K562 (cell line): ENCODE results near the gene CD274. TPM values are rescaled to one million over a fixed set of nuclear protein-coding genes. Genes with fewer than 3 reads are reported as not detected.

Experiments
- ATAC-seq: fragments of 200-7000 bp; cut with Tn5 transposase; 3 replicates; pipeline ENCODE4 v1.9.1; 2020; ENCODE audit warnings: moderate library complexity
- BruUV-seq: library from RNA; stranded (reverse); fragments of 400-500 nt; replicated peaks from 2 replicates; lab custom pipeline; 2021; lab: Mats Ljungman, UMichigan
- CTCF ChIA-PET: fragments of 300-600 bp; formaldehyde crosslinking; extraction: SDS; loops from one replicate; lab custom pipeline; 2021; ENCODE audit warnings: low intra/inter-chr PET ratio; lab: Yijun Ruan, JAX
- POLR2A ChIA-PET: fragments of 300-600, 350-650 bp; sonication (Branson Sonifier 250); formaldehyde crosslinking; extraction: SDS; loops from one replicate; lab custom pipeline; 2021; ENCODE audit warnings: antibody characterized with exemption, inconsistent platforms; lab: Yijun Ruan, JAX
- DNase-seq, 4 experiments: peaks; one replicate each; pipeline versions ENCODE4 v3.0.0 to v3.0.0-alpha.2; 2011 to 2018; ENCODE audit warnings: low spot score in 3 of 4, mixed read lengths in 3 of 4; ENCODE audit errors: extremely low read depth in 1 of 4
- FAIRE-seq: peaks from 2 replicates; lab custom pipeline; 2011; peaks lifted over from hg19 to GRCh38; lab: Jason Lieb, UNC
- H2AFZ ChIP-seq: 2 replicates; pipeline ENCODE4 v1.6.0; 2011; ENCODE audit warnings: low read depth, low read length, control low read depth, inconsistent platforms
- H3K27ac ChIP-seq: fragments of 200-600 bp; 3 replicates; pipeline ENCODE4 v1.8.0; 2011; ENCODE audit warnings: low read depth, mild to moderate bottlenecking, control low read depth, inconsistent platforms, low read length, moderate library complexity, mixed read lengths; ENCODE audit errors: extremely low read depth
- H3K27me3 ChIP-seq, 2 experiments: fragments of 300-600 bp in 1 of 2; 2 replicates in 1 of 2; 3 replicates in 1 of 2; pipeline versions ENCODE4 v1.6.0 to v1.8.0; 2011; ENCODE audit warnings: inconsistent platforms in 2 of 2, low read length in 2 of 2, mild to moderate bottlenecking in 1 of 2, mixed read lengths in 1 of 2, moderate library complexity in 1 of 2; ENCODE audit not compliant: control insufficient read depth in 2 of 2, insufficient read depth in 2 of 2
- H3K36me3 ChIP-seq: fragments of 300-600 bp; 3 replicates; pipeline ENCODE4 v1.8.0; 2011; ENCODE audit warnings: mild to moderate bottlenecking, low read length, inconsistent platforms; ENCODE audit not compliant: control insufficient read depth, insufficient read depth
- H3K4me1 ChIP-seq, 2 experiments: fragments of 200-600 bp in 1 of 2; replicated peaks in 1 of 2; 2 replicates in 1 of 2; 3 replicates in 1 of 2; pipeline versions ENCODE4 v1.5.1 to v1.8.0; 2011; ENCODE audit warnings: inconsistent platforms in 2 of 2, low read length in 2 of 2, mild to moderate bottlenecking in 1 of 2, mixed read lengths in 1 of 2, moderate library complexity in 1 of 2; ENCODE audit not compliant: control insufficient read depth in 2 of 2, insufficient read depth in 2 of 2
- H3K4me2 ChIP-seq: 2 replicates; pipeline ENCODE4 v1.6.1; 2011; ENCODE audit warnings: low read length, control low read depth, inconsistent platforms, mixed read lengths; ENCODE audit not compliant: insufficient read depth
- H3K4me3 ChIP-seq: fragments of 200-600 bp; sonication (generic), shearing (Covaris generic); 2 replicates; pipeline ENCODE4 v1.5.1; 2016; ENCODE audit warnings: control low read depth, inconsistent platforms
- H3K79me2 ChIP-seq: fragments of 200-600 bp; 3 replicates; pipeline ENCODE4 v1.8.0; 2011; ENCODE audit warnings: low read length, inconsistent platforms; ENCODE audit not compliant: control insufficient read depth, insufficient read depth
- H3K9ac ChIP-seq, 2 experiments: 2 replicates each; pipeline versions ENCODE4 v1.6.0 to v1.6.1; 2011; ENCODE audit warnings: low read depth in 2 of 2, low read length in 2 of 2, control low read depth in 1 of 2, inconsistent platforms in 1 of 2, mild to moderate bottlenecking in 1 of 2, mixed read lengths in 1 of 2; ENCODE audit not compliant: insufficient read depth in 1 of 2
- H3K9me1 ChIP-seq: one replicate; pipeline ENCODE4 v1.6.0; 2011; ENCODE audit warnings: inconsistent platforms, mild to moderate bottlenecking, low read length, moderate library complexity; ENCODE audit not compliant: control insufficient read depth, insufficient read depth
- H3K9me3 ChIP-seq: replicated peaks from 2 replicates; pipeline ENCODE4 v1.5.1; 2011; ENCODE audit warnings: low read depth, low read length, inconsistent platforms; ENCODE audit not compliant: control insufficient read depth, insufficient read depth
- H4K20me1 ChIP-seq: replicated peaks from 2 replicates; pipeline ENCODE4 v1.6.1; 2011; ENCODE audit warnings: low read length, inconsistent platforms, mixed read lengths; ENCODE audit not compliant: control insufficient read depth, insufficient read depth
- BACH1 ChIP-seq: fragments of 200-800 bp; sonication (Bioruptor generic); IDR thresholded peaks from 2 replicates; pipeline ENCODE4 v1.6.1; 2016; ENCODE audit warnings: missing genetic modification characterization, missing compliant biosample characterization
- BCOR ChIP-seq: fragments of 450-650 bp; IDR thresholded peaks from 2 replicates; pipeline ENCODE4 v1.6.1; 2016
- CHCHD3 ChIP-seq: fragments of 250-450 bp; sonication (Bioruptor Pico); IDR thresholded peaks from 2 replicates; pipeline ENCODE4 v2.1.2; 2022; ENCODE audit warnings: mild to moderate bottlenecking
- FOSL1 ChIP-seq: fragments of 200-800 bp; sonication (Bioruptor generic); conservative IDR thresholded peaks from 2 replicates; pipeline ENCODE4 v1.6.1; 2016; ENCODE audit warnings: missing genetic modification characterization, missing compliant biosample characterization
- HNRNPH1 ChIP-seq: fragments of 200-400 bp; formaldehyde crosslinking; optimal IDR thresholded peaks from 2 replicates; pipeline ENCODE3; 2017; ENCODE audit warnings: low read depth, mild to moderate bottlenecking, low read length, moderate library complexity
- MAFG ChIP-seq: fragments of 450-650 bp; conservative IDR thresholded peaks from 2 replicates; pipeline ENCODE4 v1.6.1; 2016; ENCODE audit warnings: missing genetic modification characterization, missing compliant biosample characterization
- MCM5 ChIP-seq: fragments of 450-650 bp; IDR thresholded peaks from 2 replicates; pipeline ENCODE4 v1.6.1; 2016; ENCODE audit warnings: low read depth
- NFE2L1 ChIP-seq: fragments of 450-650 bp; IDR thresholded peaks from 2 replicates; pipeline ENCODE4 v1.6.1; 2016; ENCODE audit warnings: missing genetic modification characterization, low read depth, mild to moderate bottlenecking, missing compliant biosample characterization, moderate library complexity, borderline replicate concordance
- PCBP2 ChIP-seq: fragments of 200-400 bp; formaldehyde crosslinking; IDR thresholded peaks from 2 replicates; pipeline ENCODE4 v1.6.1; 2018; ENCODE audit warnings: low read length, low read depth, mild to moderate bottlenecking, moderate library complexity; ENCODE audit not compliant: poor library complexity, severe bottlenecking
- RUNX1 ChIP-seq: sonication (generic); IDR thresholded peaks from 2 replicates; pipeline ENCODE4 v1.6.1; 2016; ENCODE audit warnings: antibody characterized with exemption, low read depth
- ZC3H8 ChIP-seq: fragments of 450-650 bp; IDR thresholded peaks from 2 replicates; pipeline ENCODE4 v1.6.1; 2017
- ZFX ChIP-seq: sonication (generic); formaldehyde crosslinking; IDR thresholded peaks from 2 replicates; pipeline ENCODE4 v1.8.0; 2022; ENCODE audit warnings: mild to moderate bottlenecking, missing genetic modification reagents, moderate library complexity
- ZNF561 ChIP-seq: fragments of 450-650 bp; formaldehyde crosslinking; conservative IDR thresholded peaks from 2 replicates; pipeline ENCODE4 v1.4.0; 2020; ENCODE audit warnings: mild to moderate bottlenecking, moderate library complexity
- WGBS: fragments of 100-300 bp; shearing (Covaris generic); methylation state at CpG from one replicate; pipeline ENCODE4 v1.1.6; 2016; ENCODE audit warnings: low coverage, mixed read lengths; ENCODE audit not compliant: insufficient coverage; ENCODE audit errors: missing lambda C conversion rate; 5-methylcytosine and 5-hydroxymethylcytosine counted together
- in situ Hi-C: fragments of 300-500 bp; cut with MboI; formaldehyde crosslinking; loops from 4 replicates; pipeline ENCODE4 v1.15.0; 2018; ENCODE audit warnings: inconsistent platforms, mixed read lengths
- intact Hi-C: fragments of 100-400 bp; cut with micrococcal nuclease; formaldehyde crosslinking; loops from 2 replicates; pipeline ENCODE4 v1.14.2; 2022
- polyA plus RNA-seq, 8 experiments: library from polyadenylated mRNA; depleted of rRNA in 4 of 8; stranded (reverse) in 5 of 8; unstranded in 3 of 8; fragments of >200 nt; fragmentation: Nextera tagmentation in 2 of 8; fragmentation: Illumina TruSeq in 1 of 8; extraction: Ambion mirVana in 2 of 8; extraction: Trizol in 1 of 8; gene quantifications; 2 replicates each; pipeline versions ENCODE4 v1.2.1 to v1.2.3, GENCODE V29; 2011 to 2014; ENCODE audit warnings: inconsistent platforms in 1 of 8, missing spikeins in 1 of 8
- total RNA-seq, 7 experiments: library from RNA; depleted of rRNA in 6 of 7; stranded (reverse); fragments of >200 nt in 6 of 7; fragmentation: Illumina TruSeq in 2 of 7; extraction: Trizol in 2 of 7; gene quantifications; 2 replicates each; pipeline versions ENCODE4 v1.2.1 to v1.2.3, GENCODE V29; 2011 to 2021; ENCODE audit warnings: low replicate concordance in 1 of 7
- TF ChIP-seq, protein P1 (sequence below): IDR thresholded peaks from 2 replicates; pipeline ENCODE4 v1.6.1; 2011; ENCODE audit not compliant: insufficient read length; ENCODE audit errors: extremely low read depth
- TF ChIP-seq, protein P2 (sequence below): sonication (generic); formaldehyde crosslinking; IDR thresholded peaks from 2 replicates; pipeline ENCODE4 v1.8.0; 2022; ENCODE audit warnings: mild to moderate bottlenecking, missing genetic modification reagents

CD274 gene
- total and polyA plus RNA-seq, 9 of the 15 experiments (the other 6 are each of a cell fraction or from before 2014, with no cell fraction given) = 0.07 to 0.51 (median 0.30) TPM; not detected in 1

DNA sequence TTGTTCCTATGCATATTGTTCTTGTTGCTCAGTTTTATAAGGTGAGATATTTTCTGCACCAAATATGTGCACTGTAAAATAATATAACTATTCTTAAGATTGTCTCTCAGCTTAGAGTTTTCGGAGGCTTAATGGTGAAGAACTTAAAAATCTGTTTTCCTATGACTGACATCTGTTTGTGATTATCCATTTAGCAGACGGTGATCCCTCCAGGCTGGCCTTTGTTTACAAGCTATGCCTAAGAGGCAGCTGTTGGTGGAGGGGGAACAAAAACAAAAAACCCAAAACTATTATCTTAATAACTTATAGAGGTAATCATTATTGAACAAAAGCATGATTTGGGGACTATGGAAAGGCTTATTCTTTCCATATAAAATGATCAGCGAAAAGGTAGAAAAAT, 60.6 kb downstream of the CD274 start (continued):
- no peak for TF ChIP-seq PCBP2
- no peak for TF ChIP-seq BCOR
- TF ChIP-seq MCM5 = no peak
- no peak for TF ChIP-seq FOSL1 (tag)

DNA sequence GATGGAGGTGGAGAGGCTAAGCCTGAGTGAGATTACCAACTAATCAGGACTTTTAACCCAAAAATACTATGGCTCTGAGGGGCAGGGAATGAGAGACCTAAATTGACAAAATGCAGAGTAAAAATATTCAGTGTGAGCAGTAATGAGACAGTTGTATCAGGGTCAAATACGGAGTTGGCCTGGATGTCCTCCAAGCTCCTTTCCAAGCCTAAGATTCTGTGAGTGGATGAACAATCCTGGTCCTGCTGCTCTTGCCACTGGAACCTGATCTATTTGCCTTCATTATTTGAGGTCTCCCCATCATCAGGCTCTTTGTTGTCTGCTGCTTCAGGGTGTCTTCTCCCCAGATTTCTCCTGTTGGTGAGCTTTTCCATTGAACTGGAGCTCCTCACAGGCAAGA, 61.1 kb downstream of the CD274 start:
- no peak overlapping the region for H2AFZ ChIP-seq
- no peaks in the 10 kb centered on the region for H4K20me1 ChIP-seq
- H3K9ac ChIP-seq = no peak overlapping the region
- no peak overlapping the region for H3K27ac ChIP-seq
- no peaks in the 10 kb centered on the region for H3K4me1 ChIP-seq
- H3K4me2 ChIP-seq = no peak overlapping the region
- FAIRE-seq (no peak), ATAC-seq (no peak), DNase-seq (no peak)
- POLR2A ChIA-PET = no interaction called here
- no peaks in the 10 kb centered on the region for H3K9me1 ChIP-seq
- no peaks in the 10 kb centered on the region; a peak in 1 of 5 replicates for H3K27me3 ChIP-seq
- intact Hi-C loops = no loop called here
- H3K79me2 ChIP-seq = no peaks in the 10 kb centered on the region
- 0% methylated on average over 1 of the region's 1 CpG for WGBS
- no TSS peak for BruUV-seq
- CTCF ChIA-PET = no interaction called here
- no peak for TF ChIP-seq ZNF561 (CRISPR knock-in tag)
- no peak for TF ChIP-seq HNRNPH1
- no peak for TF ChIP-seq BACH1 (tag)
- no peak for TF ChIP-seq CHCHD3
- no peak for TF ChIP-seq RUNX1
- no peak for TF ChIP-seq MAFG (tag)
- no peak for TF ChIP-seq NFE2L1
- TF ChIP-seq, protein P1, sequence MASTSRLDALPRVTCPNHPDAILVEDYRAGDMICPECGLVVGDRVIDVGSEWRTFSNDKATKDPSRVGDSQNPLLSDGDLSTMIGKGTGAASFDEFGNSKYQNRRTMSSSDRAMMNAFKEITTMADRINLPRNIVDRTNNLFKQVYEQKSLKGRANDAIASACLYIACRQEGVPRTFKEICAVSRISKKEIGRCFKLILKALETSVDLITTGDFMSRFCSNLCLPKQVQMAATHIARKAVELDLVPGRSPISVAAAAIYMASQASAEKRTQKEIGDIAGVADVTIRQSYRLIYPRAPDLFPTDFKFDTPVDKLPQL = no peak
- TF ChIP-seq ZC3H8 = no peak
- TF ChIP-seq ZFX (CRISPR knock-in tag) = no peak
- TF ChIP-seq, protein P2, sequence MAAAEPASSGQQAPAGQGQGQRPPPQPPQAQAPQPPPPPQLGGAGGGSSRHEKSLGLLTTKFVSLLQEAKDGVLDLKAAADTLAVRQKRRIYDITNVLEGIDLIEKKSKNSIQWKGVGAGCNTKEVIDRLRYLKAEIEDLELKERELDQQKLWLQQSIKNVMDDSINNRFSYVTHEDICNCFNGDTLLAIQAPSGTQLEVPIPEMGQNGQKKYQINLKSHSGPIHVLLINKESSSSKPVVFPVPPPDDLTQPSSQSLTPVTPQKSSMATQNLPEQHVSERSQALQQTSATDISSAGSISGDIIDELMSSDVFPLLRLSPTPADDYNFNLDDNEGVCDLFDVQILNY = no peak
- TF ChIP-seq, all 486 proteins: peak for 0
- no peak overlapping the region for H3K4me3 ChIP-seq
- H3K36me3 ChIP-seq = no peaks in the 10 kb centered on the region
- no peaks in the 10 kb centered on the region for H3K9me3 ChIP-seq
- in situ Hi-C loops = no loop called here
